ENCODE data around the gene DCLRE1A. TPM values are rescaled to one million over a fixed set of nuclear protein-coding genes. Genes with fewer than 3 reads are reported as not detected.

Gene DCLRE1A
- total RNA-seq, 2 experiments from 2014 or later, result 12.7 to 13.9 TPM

DNA sequence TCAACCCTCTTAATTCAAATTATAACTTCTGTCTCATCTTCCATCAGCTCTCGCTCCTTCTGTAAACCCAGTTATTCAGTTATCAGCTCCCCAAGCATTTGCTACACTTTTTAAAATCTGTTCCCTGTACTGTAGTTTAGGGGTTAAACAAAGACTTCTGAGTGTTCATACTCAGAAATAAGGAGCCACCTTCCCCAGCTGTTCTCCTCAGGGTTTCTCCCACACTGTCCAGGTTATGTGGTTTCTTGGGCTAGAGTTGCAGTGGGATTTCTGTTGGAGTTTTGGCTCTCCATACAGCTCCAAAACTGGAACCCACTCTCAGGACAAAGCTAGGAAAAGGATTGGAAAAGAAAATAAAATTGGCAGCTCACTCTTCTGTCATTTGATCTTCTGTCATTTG is 21.3 kb upstream of the DCLRE1A start:
- peaks cover 18% of the 10 kb centered on the region for H3K9me3 Mint-ChIP-seq
- no peak for DNase-seq
- CTCF ChIA-PET, result interaction anchor here (1.3 kb wide), 1 partner anchor 74 kb away, joined by 3 read pairs; no protein-coding TSS in a partner anchor
- no peaks in the 10 kb centered on the region for H3K4me1 Mint-ChIP-seq
- H3K36me3 Mint-ChIP-seq (ENCODE audit: low read depth), result peaks cover 29% of the 10 kb centered on the region
- no peak overlapping the region for H3K27ac Mint-ChIP-seq
- POLR2A ChIA-PET, result no interaction called here
- no peak overlapping the region for H3K4me3 Mint-ChIP-seq
- no peaks in the 10 kb centered on the region for H3K27me3 Mint-ChIP-seq

DNA sequence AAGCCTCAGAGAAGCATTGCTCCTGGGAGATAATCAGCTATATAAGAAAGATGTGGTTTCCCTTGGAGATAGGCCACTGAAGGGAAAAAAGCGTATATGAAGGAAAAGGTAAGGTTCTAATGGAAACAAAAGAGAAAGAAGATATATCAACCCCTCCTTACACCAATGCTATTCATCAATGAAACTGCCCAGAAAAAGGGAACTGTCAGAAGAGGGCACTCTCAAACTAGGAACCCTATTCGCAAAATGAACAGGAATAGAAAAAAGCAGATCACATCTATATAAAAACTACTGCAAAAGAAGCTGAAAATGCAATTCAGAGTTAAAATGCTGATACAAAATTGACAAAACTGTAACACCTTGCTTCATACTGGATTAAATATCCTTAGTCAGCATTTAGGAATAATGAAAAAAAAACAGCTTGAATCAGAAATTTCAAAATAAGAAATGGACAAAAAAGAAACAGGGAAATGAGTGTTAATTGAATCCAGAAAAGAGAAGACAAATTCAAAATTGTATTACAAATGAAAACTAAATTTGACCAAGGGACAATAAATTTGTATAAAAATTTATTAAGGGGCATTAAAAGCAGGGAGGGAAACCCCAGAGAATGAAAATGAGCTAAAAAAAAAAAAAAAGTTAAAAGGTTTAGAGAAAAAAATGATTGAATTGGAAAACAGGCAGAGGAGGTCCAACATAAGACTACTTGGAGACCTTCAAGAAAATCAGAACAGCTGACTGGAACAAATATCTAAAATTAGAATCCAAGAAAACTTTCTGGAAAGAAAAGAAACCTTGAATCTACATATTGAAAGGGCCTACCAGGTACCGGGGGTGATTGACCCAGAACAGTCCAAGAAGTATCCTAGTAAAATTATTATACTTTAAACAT is 18.5 kb upstream of the DCLRE1A start:
- CTCF ChIA-PET, result interaction anchor here (0.7 to 1.7 kb wide), 4 partner anchors 10 to 63 kb away, joined by 3 to 4 read pairs (median 4); no protein-coding TSS in a partner anchor
- no peak overlapping the region for H3K27ac Mint-ChIP-seq
- DNase-seq, result no peak
- peaks cover 2% of the 10 kb centered on the region for H3K4me1 Mint-ChIP-seq
- peaks cover 18% of the 10 kb centered on the region for H3K9me3 Mint-ChIP-seq
- H3K27me3 Mint-ChIP-seq, result no peaks in the 10 kb centered on the region
- no peak overlapping the region for H3K4me3 Mint-ChIP-seq
- H3K36me3 Mint-ChIP-seq (ENCODE audit: low read depth), result peaks cover 34% of the 10 kb centered on the region
- POLR2A ChIA-PET, result interaction anchor here (0.7 kb wide), 1 partner anchor 82 kb away, joined by 5 read pairs; no protein-coding TSS in a partner anchor

DNA sequence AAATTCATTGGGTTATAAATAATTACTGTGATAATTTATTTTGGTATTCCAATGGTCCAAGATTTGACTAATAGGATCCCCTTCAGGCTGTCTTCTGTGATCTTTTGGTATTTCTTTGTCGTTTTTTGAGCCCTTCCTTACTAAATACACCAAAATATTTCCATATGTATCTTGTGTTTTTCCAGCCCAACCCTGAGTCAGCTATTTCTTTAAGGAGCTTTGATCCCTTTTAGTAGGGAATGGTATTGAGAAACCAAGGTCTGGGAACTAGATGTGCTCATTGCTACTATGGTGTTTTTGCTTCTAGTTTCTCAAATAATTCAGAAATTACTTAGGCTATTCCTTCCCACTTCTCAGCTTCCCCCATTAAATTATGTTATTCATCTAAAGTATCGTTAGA is 15.9 kb upstream of the DCLRE1A start:
- no peak for DNase-seq
- ChIA-PET POLR2A (no interaction called here), CTCF (no interaction called here)
- Mint-ChIP-seq H3K9me3 (peaks cover 18% of the 10 kb centered on the region), H3K4me3 (no peak overlapping the region), H3K27ac (no peak overlapping the region), H3K27me3 (no peaks in the 10 kb centered on the region), H3K36me3 (ENCODE audit: low read depth) (peaks cover 34% of the 10 kb centered on the region), H3K4me1 (peaks cover 5% of the 10 kb centered on the region)

DNA sequence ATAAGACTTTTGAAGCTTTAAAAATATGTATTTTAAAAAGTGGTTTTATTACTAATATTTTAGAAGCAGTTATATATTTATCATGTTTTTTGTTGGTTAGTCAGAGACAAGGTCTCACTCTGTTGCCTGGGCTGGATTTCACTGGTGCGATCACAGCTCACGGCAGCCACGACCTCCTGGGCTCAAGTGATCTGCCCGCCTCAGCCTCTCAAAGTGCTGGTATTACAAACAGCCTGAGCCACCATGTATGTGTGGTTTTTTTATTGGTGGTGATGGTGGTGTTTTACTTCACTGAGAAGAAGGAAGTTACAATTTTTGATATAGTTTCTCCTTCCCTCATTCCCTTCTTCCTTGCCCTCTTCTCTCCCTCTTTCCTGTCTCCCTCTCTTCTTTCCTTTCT is 14.0 kb upstream of the DCLRE1A start:
- Mint-ChIP-seq H3K36me3 (ENCODE audit: low read depth) (peaks cover 43% of the 10 kb centered on the region), H3K4me3 (no peak overlapping the region)

DNA sequence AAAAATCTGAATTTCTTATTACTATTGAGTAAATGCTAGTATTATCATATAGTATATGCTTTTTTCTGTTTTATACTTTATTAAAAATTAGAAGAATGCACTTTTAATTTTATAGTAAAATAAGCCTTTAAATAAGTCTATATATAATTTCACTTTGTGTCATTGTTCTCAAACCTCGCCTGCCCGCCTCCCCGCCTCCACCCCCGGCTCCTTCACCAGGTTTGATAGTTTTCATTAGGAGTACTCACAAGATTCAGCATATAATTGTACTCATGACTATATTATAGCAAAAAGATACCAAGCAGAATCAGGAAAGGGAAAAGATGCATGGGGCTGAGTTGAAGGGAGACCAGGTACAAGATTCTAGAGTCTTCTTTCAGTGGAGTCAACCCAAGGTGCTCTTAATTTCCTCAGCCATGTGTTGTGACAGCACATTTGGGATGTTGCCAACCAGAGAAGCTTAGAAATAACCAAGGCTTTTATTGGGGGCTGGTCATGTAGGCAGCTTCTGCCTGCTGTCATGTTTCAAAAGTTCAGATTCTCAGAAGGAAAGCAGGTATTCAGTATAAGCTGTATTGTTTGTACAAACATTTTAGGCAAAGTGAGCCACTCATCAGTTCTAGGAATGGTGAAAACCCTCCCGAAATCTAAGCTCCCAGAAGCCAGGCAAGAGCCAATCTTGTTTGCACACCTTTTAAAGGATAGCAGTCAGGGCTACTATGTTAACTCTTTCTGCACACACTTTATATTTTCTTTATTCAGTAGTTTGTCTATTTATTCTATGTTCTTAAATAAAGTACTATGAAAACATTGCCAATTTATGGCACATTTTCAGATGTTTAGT is 12.9 kb upstream of the DCLRE1A start:
- Mint-ChIP-seq H3K4me1 (peaks cover 5% of the 10 kb centered on the region), H3K36me3 (ENCODE audit: low read depth) (peaks cover 40% of the 10 kb centered on the region), H3K27me3 (no peaks in the 10 kb centered on the region), H3K4me3 (no peak overlapping the region), H3K9me3 (peaks cover 7% of the 10 kb centered on the region), H3K27ac (no peak overlapping the region)
- POLR2A ChIA-PET, result no interaction called here
- CTCF ChIA-PET, result no interaction called here
- no peak for DNase-seq

More for the DNA sequence above, 14.0 kb upstream of the DCLRE1A start:
- POLR2A ChIA-PET, result no interaction called here
- Mint-ChIP-seq H3K27me3 (no peaks in the 10 kb centered on the region), H3K27ac (no peak overlapping the region), H3K4me1 (peaks cover 5% of the 10 kb centered on the region), H3K9me3 (peaks cover 15% of the 10 kb centered on the region)
- CTCF ChIA-PET, result no interaction called here
- DNase-seq, result no peak

DNA sequence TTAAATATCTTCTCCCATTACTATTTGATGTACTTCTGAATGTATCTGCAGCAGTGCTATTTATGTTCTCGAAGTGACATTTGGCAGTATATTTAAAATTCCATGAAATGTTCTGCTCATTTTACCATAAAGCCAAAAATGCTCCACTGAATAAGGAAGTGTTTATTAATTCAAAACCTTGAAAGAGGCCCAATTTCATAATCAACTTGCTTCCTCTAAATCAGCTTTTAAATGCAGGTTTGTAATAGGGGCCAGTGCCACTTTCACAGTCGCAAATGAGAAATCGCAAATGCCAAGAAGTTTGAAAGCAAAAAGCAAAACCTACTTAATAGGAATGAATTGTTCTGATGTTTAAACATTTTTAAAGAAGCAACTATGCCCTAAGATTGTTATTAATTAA is 12.0 kb upstream of the DCLRE1A start:
- Mint-ChIP-seq H3K9me3 (peaks cover 11% of the 10 kb centered on the region), H3K27ac (no peak overlapping the region), H3K27me3 (no peaks in the 10 kb centered on the region), H3K36me3 (ENCODE audit: low read depth) (peaks cover 44% of the 10 kb centered on the region), H3K4me1 (peaks cover 5% of the 10 kb centered on the region), H3K4me3 (no peak overlapping the region)
- ChIA-PET POLR2A (no interaction called here), CTCF (no interaction called here)
- no peak for DNase-seq

DNA sequence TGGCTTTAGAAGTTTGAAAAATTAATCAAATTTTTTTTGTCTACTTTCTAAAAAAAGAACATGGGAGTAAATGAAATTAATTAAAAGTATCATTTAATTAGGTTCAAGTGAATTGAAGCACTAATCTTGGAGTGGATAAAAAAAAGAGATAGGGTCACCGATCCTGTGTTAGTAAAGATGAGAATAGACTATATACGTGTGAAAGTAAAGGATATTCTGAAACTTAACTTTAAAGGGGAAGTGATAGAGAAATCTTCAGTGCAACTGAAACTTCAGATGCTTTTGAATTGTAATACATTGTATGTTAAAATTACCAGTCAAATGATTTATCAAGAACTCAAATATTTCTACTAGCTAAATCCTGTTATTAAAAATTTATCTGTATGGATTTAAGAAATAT is 5.4 kb upstream of the DCLRE1A start:
- Mint-ChIP-seq H3K27me3 (no peaks in the 10 kb centered on the region), H3K36me3 (ENCODE audit: low read depth) (peaks cover 48% of the 10 kb centered on the region), H3K4me3 (no peak overlapping the region), H3K27ac (no peak overlapping the region), H3K4me1 (peaks cover 31% of the 10 kb centered on the region), H3K9me3 (peaks cover 14% of the 10 kb centered on the region)
- DNase-seq, result no peak
- CTCF ChIA-PET, result no interaction called here
- POLR2A ChIA-PET, result no interaction called here

DNA sequence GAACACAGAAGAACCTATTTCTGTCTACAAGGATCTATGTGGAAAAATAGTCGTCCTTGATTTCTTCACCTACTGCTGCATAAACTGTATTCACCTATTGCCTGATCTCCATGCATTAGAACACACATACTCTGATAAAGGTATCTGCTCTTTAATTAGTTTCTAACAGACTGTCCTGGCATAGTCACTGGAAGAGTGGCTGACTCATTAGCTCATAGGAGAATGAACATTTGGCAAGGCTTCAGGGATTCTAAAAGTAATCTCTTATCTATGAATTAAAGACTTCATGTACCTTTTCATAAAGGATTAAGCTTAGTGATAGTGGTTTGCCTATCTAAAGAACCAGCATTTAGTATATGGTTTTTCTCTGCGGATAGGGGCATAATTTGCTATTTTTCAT is 4.7 kb upstream of the DCLRE1A start:
- Mint-ChIP-seq H3K27ac (no peak overlapping the region), H3K4me3 (no peak overlapping the region), H3K4me1 (peaks cover 37% of the 10 kb centered on the region), H3K36me3 (ENCODE audit: low read depth) (peaks cover 47% of the 10 kb centered on the region), H3K9me3 (peaks cover 10% of the 10 kb centered on the region), H3K27me3 (no peaks in the 10 kb centered on the region)
- ChIA-PET POLR2A (no interaction called here), CTCF (no interaction called here)
- no peak for DNase-seq

DNA sequence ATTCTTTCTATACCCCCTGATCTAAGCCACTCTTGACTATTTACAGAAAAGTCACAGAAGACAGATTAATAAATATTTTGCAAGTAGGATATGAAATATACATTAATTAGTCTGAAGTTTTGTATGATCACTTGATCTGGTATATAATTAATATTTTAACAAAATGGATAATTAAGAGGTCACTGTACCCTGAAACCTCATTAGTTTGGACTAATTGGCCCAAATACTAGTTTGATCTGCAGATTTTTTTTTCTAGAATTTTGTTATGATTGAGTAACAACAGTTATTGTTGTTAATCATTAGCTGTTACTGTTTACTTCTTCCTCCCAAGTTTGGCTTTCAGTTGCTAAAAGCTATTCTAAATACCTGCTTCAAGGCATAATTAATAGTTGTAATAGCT is 3.3 kb upstream of the DCLRE1A start:
- ChIA-PET POLR2A (interaction anchor here (0.6 kb wide), 1 partner anchor 16 kb away, joined by 3 read pairs; no protein-coding TSS in a partner anchor), CTCF (interaction anchor here (0.6 kb wide), 1 partner anchor 97 kb away, joined by 3 read pairs; no protein-coding TSS in a partner anchor)
- H3K4me3 Mint-ChIP-seq, result no peak overlapping the region
- DNase-seq, result no peak
- H3K4me1 Mint-ChIP-seq, result peaks cover 50% of the 10 kb centered on the region
- peaks cover 42% of the 10 kb centered on the region for H3K36me3 Mint-ChIP-seq (ENCODE audit: low read depth)
- H3K27ac Mint-ChIP-seq, result no peak overlapping the region
- peaks cover 10% of the 10 kb centered on the region for H3K9me3 Mint-ChIP-seq
- H3K27me3 Mint-ChIP-seq, result no peaks in the 10 kb centered on the region

DNA sequence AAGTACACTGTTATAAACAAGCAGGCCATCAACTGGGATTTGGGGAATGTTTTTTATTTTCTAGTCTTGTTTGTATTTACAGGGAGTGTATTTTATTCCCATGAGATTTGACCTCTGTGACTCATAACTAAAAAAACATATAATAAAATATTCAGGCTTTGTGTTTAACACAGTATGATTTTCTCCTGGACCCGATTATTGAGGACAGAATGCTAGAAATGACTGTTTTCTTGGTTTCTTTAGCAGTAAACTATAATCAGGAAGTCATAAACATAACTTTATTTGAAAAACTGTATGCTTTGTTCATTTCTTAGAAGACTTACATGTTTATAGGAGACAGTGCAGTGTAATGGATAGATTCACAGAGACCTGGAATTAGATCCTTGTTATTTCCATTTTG is 2.7 kb upstream of the DCLRE1A start:
- Mint-ChIP-seq H3K36me3 (ENCODE audit: low read depth) (peaks cover 41% of the 10 kb centered on the region), H3K9me3 (peaks cover 9% of the 10 kb centered on the region), H3K27me3 (no peaks in the 10 kb centered on the region), H3K27ac (no peak overlapping the region), H3K4me3 (peak overlapping the region; percentile 97), H3K4me1 (peaks cover 55% of the 10 kb centered on the region)
- ChIA-PET CTCF (no interaction called here), POLR2A (no interaction called here)
- no peak for DNase-seq

DNA sequence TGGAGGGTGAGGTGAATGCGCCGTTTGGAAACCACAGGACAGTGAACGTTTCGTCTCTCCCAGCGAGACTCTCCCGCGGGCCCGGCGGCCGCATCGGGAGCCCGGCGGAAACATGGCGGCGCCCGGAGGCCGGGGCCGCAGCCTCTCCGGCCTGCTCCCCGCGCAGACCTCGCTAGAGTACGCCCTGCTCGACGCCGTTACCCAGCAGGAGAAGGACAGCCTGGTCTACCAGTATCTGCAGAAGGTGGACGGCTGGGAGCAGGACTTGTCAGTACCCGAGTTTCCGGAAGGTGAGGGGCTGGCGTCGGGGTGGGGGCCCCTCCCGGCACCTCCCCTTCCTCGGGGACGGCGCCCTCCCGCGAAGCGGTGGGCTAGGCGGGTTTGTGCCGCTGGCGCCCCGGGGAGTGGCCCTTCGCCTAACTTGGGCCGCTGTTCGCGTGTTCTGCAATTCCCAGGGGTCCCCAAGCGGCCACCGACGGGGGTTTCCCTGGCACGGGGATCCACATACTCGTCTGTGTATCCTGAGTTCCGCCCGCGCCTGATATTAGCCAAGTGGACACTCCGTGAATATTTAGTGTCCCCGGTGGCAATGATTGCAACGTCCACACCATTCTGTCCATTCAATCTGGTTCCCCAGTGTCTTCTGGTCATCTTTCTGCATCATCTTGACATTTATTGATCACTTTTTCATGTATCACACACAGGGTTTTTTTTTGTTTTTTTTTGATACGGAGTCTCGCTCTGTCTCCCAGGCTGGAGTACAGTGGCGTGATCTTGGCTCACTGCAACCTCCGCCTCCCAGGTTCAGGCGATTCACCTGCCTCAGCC is 1.1 kb upstream of the DCLRE1A start:
- POLR2A ChIA-PET, result no interaction called here
- H3K36me3 Mint-ChIP-seq (ENCODE audit: low read depth), result peaks cover 31% of the 10 kb centered on the region

DNA sequence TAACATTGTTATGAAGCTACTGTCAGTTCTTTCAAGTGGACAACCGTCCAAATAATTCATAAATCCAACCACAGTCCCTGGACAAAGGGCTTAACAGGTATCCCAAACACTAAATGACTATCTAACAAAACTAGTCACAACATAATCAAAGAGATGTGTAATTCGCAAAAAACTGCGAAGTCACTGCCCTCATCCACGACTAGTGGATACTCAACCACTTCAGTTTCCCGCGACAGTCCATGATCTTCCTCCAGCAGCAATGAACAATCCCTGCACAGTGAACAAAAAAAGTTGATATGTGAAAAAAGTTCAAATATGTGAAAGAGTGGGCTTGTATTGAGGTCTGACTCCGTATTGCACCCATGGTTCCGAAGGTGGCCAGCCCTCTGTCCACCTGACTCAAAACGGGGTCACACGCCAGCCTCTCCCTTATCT is 287 bp downstream of the DCLRE1A start:
- peaks cover 62% of the 10 kb centered on the region for H3K4me1 Mint-ChIP-seq
- ChIA-PET POLR2A (no interaction called here), CTCF (no interaction called here)
- H3K36me3 Mint-ChIP-seq (ENCODE audit: low read depth), result peaks cover 31% of the 10 kb centered on the region
- no peaks in the 10 kb centered on the region for H3K27me3 Mint-ChIP-seq
- no peaks in the 10 kb centered on the region for H3K9me3 Mint-ChIP-seq
- H3K27ac Mint-ChIP-seq, result peak overlapping the region; percentile 98
- DNase-seq, result no peak
- H3K4me3 Mint-ChIP-seq, result peak overlapping the region; percentile 97

More for the DNA sequence above, 1.1 kb upstream of the DCLRE1A start:
- Mint-ChIP-seq H3K4me3 (peak overlapping the region; percentile 97), H3K27me3 (no peaks in the 10 kb centered on the region), H3K4me1 (peaks cover 59% of the 10 kb centered on the region), H3K27ac (peak overlapping the region; percentile 98), H3K9me3 (no peaks in the 10 kb centered on the region)
- peak; percentile 48 for DNase-seq
- CTCF ChIA-PET, result no interaction called here
